Activated T-cell treated with anti-CD3 and anti-CD28 coated beads for 4 hours (primary cell): ENCODE measurements around the gene ITPK1.

Experiments used
- DNase-seq: peaks from one replicate; pipeline ENCODE4 v3.0.0-alpha.2; 2020

ITPK1 gene

GRCh38 chr14:93006567-93007051, 109.1 kb downstream of the ITPK1 start:
- no peak for DNase-seq

GRCh38 chr14:93005838-93006237, 109.9 kb downstream of the ITPK1 start:
- no peak for DNase-seq

- DNase-seq: no peak
Observed at GRCh38 chr14:93005135-93005813, 110.5 kb downstream of the ITPK1 start.

- no peak for DNase-seq
Observed at GRCh38 chr14:93004699-93005082, 111.0 kb downstream of the ITPK1 start.

GRCh38 chr14:93003945-93004698, 111.6 kb downstream of the ITPK1 start:
- no peak for DNase-seq

GRCh38 chr14:93002851-93003298, 112.8 kb downstream of the ITPK1 start:
- no peak for DNase-seq

GRCh38 chr14:93002049-93002448, 113.7 kb downstream of the ITPK1 start:
- DNase-seq: no peak

- DNase-seq: no peak
Observed at GRCh38 chr14:92998946-92999345, 116.8 kb downstream of the ITPK1 start.

GRCh38 chr14:92997343-92998061, 118.2 kb downstream of the ITPK1 start:
- no peak for DNase-seq

GRCh38 chr14:92995620-92996019, 120.1 kb downstream of the ITPK1 start:
- DNase-seq: no peak

- DNase-seq: no peak
Observed at GRCh38 chr14:92994942-92995341, 120.8 kb downstream of the ITPK1 start.

GRCh38 chr14:92994131-92994676, 121.5 kb downstream of the ITPK1 start:
- no peak for DNase-seq

GRCh38 chr14:92993302-92993701, 122.4 kb downstream of the ITPK1 start:
- no peak for DNase-seq

- no peak for DNase-seq
Observed at GRCh38 chr14:92991536-92991935, 124.2 kb downstream of the ITPK1 start.

GRCh38 chr14:92990456-92991430, 125.0 kb downstream of the ITPK1 start:
- no peak for DNase-seq

- DNase-seq: no peak
Observed at GRCh38 chr14:92988786-92989755, 126.7 kb downstream of the ITPK1 start.

- no peak for DNase-seq
Observed at GRCh38 chr14:92987713-92988510, 127.8 kb downstream of the ITPK1 start.

GRCh38 chr14:92987148-92987570, 128.6 kb downstream of the ITPK1 start:
- DNase-seq: no peak

- DNase-seq: no peak
Observed at GRCh38 chr14:92986254-92987147, 129.2 kb downstream of the ITPK1 start.
